PC-9 (cell line): Measurements from ENCODE around the gene VAV3. TPM values are rescaled to one million over a fixed set of nuclear protein-coding genes. Genes with fewer than 3 reads are reported as not detected.

Experiments used
- BruUV-seq: library from RNA; stranded (reverse); fragments of 400-500 nt; replicated peaks from 2 replicates; lab custom pipeline; 2021; lab: Mats Ljungman, UMichigan
- CTCF ChIA-PET: fragments of 300-600 bp; sonication (Branson Sonifier 250); formaldehyde crosslinking; loops from one replicate; lab custom pipeline; 2022; ENCODE audit warnings: antibody characterized with exemption; lab: Charles Lee
- POLR2A ChIA-PET: fragments of 300-600 bp; sonication (Branson Sonifier 250); formaldehyde crosslinking; loops from one replicate; lab custom pipeline; 2022; ENCODE audit warnings: antibody characterized with exemption; ENCODE audit not compliant: unreplicated experiment; lab: Charles Lee
- DNase-seq, 2 experiments: peaks; one replicate each; pipeline versions ENCODE4 v3.0.0 to v3.0.0-alpha.2; 2015 to 2022; ENCODE audit warnings: mixed read lengths in 1 of 2
- H2AFZ ChIP-seq: fragments of 200-600 bp; sonication (generic); 2 replicates; pipeline ENCODE4 v1.8.1; 2017; ENCODE audit warnings: antibody characterized with exemption
- H3F3A ChIP-seq: fragments of 200-600 bp; sonication (generic); 2 replicates; pipeline ENCODE4 v1.8.1; 2017; ENCODE audit warnings: antibody characterized with exemption, mild to moderate bottlenecking, low read depth; ENCODE audit not compliant: insufficient read depth
- H3K27ac ChIP-seq: fragments of 200-600 bp; sonication (generic); 2 replicates; pipeline ENCODE4 v1.6.1; 2016; ENCODE audit warnings: mixed run types
- H3K27me3 ChIP-seq: fragments of 200-600 bp; sonication (generic); 2 replicates; pipeline ENCODE4 v1.6.1; 2016; ENCODE audit warnings: low read depth, mixed run types; ENCODE audit not compliant: insufficient read depth
- H3K36me3 ChIP-seq: fragments of 200-600 bp; sonication (generic); 2 replicates; pipeline ENCODE4 v1.6.1; 2016; ENCODE audit warnings: low read depth, mixed run types
- H3K4me1 ChIP-seq: fragments of 200-600 bp; sonication (generic); replicated peaks from 2 replicates; pipeline ENCODE4 v1.6.1; 2016; ENCODE audit warnings: mixed run types; ENCODE audit not compliant: insufficient read depth
- H3K4me2 ChIP-seq: fragments of 200-600 bp; sonication (generic); 2 replicates; pipeline ENCODE4 v1.6.1; 2017; ENCODE audit warnings: mixed run types
- H3K4me3 ChIP-seq: fragments of 200-600 bp; sonication (generic); 2 replicates; pipeline ENCODE4 v1.6.1; 2016; ENCODE audit warnings: mixed run types
- H3K79me2 ChIP-seq: fragments of 200-600 bp; sonication (generic); 2 replicates; pipeline ENCODE4 v1.6.1; 2017; ENCODE audit warnings: low read depth, mixed run types
- H3K9me2 ChIP-seq: fragments of 200-600 bp; sonication (generic); 2 replicates; pipeline ENCODE4 v1.8.1; 2017; ENCODE audit warnings: mild to moderate bottlenecking; ENCODE audit not compliant: insufficient read depth
- H3K9me3 ChIP-seq: fragments of 200-600 bp; sonication (generic); 2 replicates; pipeline ENCODE4 v1.8.1; 2016; ENCODE audit warnings: low read depth; ENCODE audit not compliant: insufficient read depth
- H4K20me1 ChIP-seq: fragments of 200-600 bp; sonication (generic); 2 replicates; pipeline ENCODE4 v1.8.1; 2017; ENCODE audit not compliant: insufficient read depth
- CTCF ChIP-seq: fragments of 200-600 bp; sonication (generic); conservative IDR thresholded peaks from 2 replicates; pipeline ENCODE4 v1.6.1; 2017; ENCODE audit warnings: mixed run types, antibody characterized with exemption, mild to moderate bottlenecking, moderate library complexity
- EZH2 ChIP-seq: fragments of 200-600 bp; sonication (generic); IDR thresholded peaks from 2 replicates; pipeline ENCODE4 v1.8.0; 2017; ENCODE audit warnings: antibody characterized with exemption, low read depth
- intact Hi-C: fragments of 100-400 bp; cut with micrococcal nuclease; formaldehyde crosslinking; loops from one replicate; pipeline ENCODE4 v1.10.0; 2022; ENCODE audit not compliant: unreplicated experiment
- total RNA-seq: library from RNA; stranded (reverse); gene quantifications from 2 replicates; pipeline ENCODE4 v1.2.3, GENCODE V29; 2021

Gene VAV3
- total RNA-seq, 1 experiment from 2014 or later = 1.7 TPM

GRCh38 chr1:107889524-107889923 lies 75.5 kb downstream of the VAV3 start:
- Histone ChIP-seq H3K4me1 (no peaks in the 10 kb centered on the region), H3K27me3 (no peaks in the 10 kb centered on the region), H3K79me2 (no peaks in the 10 kb centered on the region), H3F3A (no peaks in the 10 kb centered on the region), H2AFZ (no peak overlapping the region), H3K9me3 (peaks cover 5% of the 10 kb centered on the region; the same call in 1 of the 2 replicates), H3K9me2 (no peaks in the 10 kb centered on the region), H4K20me1 (no peaks in the 10 kb centered on the region), H3K4me2 (no peak overlapping the region), H3K36me3 (no peaks in the 10 kb centered on the region), H3K4me3 (no peak overlapping the region), H3K27ac (no peak overlapping the region)
- DNase-seq = no peak
- intact Hi-C loops = no loop called here
- CTCF ChIA-PET = no interaction called here
- POLR2A ChIA-PET = no interaction called here
- TF ChIP-seq CTCF = no peak
- TF ChIP-seq EZH2 = no peak
- no TSS peak for BruUV-seq

GRCh38 chr1:107883562-107883961 lies 81.4 kb downstream of the VAV3 start:
- H3K27ac ChIP-seq = no peak overlapping the region
- no peaks in the 10 kb centered on the region for H4K20me1 ChIP-seq
- ChIA-PET CTCF (no interaction called here), POLR2A (no interaction called here)
- H3K4me2 ChIP-seq = no peak overlapping the region
- no peak overlapping the region for H2AFZ ChIP-seq
- H3K9me2 ChIP-seq = no peaks in the 10 kb centered on the region
- no peaks in the 10 kb centered on the region for H3K4me1 ChIP-seq
- no peak for TF ChIP-seq CTCF
- no peak for TF ChIP-seq EZH2
- no peaks in the 10 kb centered on the region for H3K79me2 ChIP-seq
- no peak overlapping the region for H3K4me3 ChIP-seq
- H3K27me3 ChIP-seq = no peaks in the 10 kb centered on the region
- H3K9me3 ChIP-seq = no peaks in the 10 kb centered on the region
- intact Hi-C loops = no loop called here
- peak in 1 of 2 experiments; percentile 28 for DNase-seq
- BruUV-seq = no TSS peak
- no peaks in the 10 kb centered on the region for H3F3A ChIP-seq
- H3K36me3 ChIP-seq = no peaks in the 10 kb centered on the region

- BruUV-seq = no TSS peak
- Histone ChIP-seq H3F3A (no peaks in the 10 kb centered on the region), H3K27me3 (no peaks in the 10 kb centered on the region), H2AFZ (no peak overlapping the region), H3K79me2 (no peaks in the 10 kb centered on the region), H3K36me3 (no peaks in the 10 kb centered on the region), H4K20me1 (no peaks in the 10 kb centered on the region), H3K4me2 (no peak overlapping the region), H3K27ac (no peak overlapping the region), H3K4me3 (no peak overlapping the region), H3K4me1 (peaks cover 11% of the 10 kb centered on the region), H3K9me2 (no peaks in the 10 kb centered on the region), H3K9me3 (no peaks in the 10 kb centered on the region)
- ChIA-PET POLR2A (interaction anchor here (0.7 kb wide), 1 partner anchor 74 kb away, joined by 6 read pairs; no protein-coding TSS in a partner anchor), CTCF (no interaction called here)
- intact Hi-C loops = no loop called here
- no peak for DNase-seq
- TF ChIP-seq EZH2 (no peak), CTCF (no peak)
Measured at GRCh38 chr1:107879927-107880326, 85.1 kb downstream of the VAV3 start.
